DOHH2 (cell line): ENCODE results near the gene ROR1.

ENCODE experiments used
- CTCF ChIP-seq: fragments of 200-600 bp; sonication (generic); IDR thresholded peaks from one replicate; pipeline ENCODE4 v1.5.1; 2014; ENCODE audit warnings: antibody characterized with exemption, mild to moderate bottlenecking, low read depth, low read length; ENCODE audit not compliant: poor library complexity, severe bottlenecking
- EZH2phosphoT487 ChIP-seq: fragments of 200-600 bp; sonication (generic); IDR thresholded peaks from 2 replicates; pipeline ENCODE4 v1.6.1; 2017; ENCODE audit warnings: borderline replicate concordance, mild to moderate bottlenecking, antibody characterized with exemption, low read length, moderate library complexity, mixed read lengths

DNA sequence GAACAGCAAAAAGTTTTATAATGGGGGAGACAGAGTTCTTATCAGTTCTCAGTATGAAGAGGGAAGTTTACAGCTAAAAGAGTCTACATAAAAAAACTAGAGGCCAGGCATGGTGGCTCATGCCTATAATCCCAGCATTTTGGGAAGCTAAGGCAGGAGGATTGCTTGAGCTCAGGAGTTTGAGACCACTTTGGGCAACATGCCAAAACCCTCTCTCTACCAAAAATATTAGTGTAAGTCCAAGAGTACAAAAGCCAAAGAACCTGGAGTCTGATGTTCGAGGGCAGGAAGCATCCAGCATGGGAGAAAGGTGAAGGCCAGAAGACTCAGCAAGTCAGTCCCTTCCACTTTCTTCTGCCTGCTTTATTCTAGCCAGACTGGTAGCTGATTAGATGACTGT lies 35.0 kb upstream of the ROR1 start:
- TF ChIP-seq CTCF: no peak
- no peak for TF ChIP-seq EZH2phosphoT487
